ENCODE measurements around the gene C18orf54.
"Not testable (repeated sequence)": the region's sequence is repeated elsewhere in the genome, so short reads cannot be mapped to it uniquely, and the experiment has no call there.

Gene C18orf54

GRCh38 chr18:54357660-54358494 lies at the start of gene C18orf54, which contains the start of gene STARD6:
C18orf54 (plus strand) TSS chr18:54357906; CDS start chr18:54360573, 2,667 bp downstream.
STARD6 (minus strand) TSS chr18:54357858; CDS start chr18:54354573, 3,285 bp downstream.
- DNase-seq: peak; percentile 73 to 93

DNA sequence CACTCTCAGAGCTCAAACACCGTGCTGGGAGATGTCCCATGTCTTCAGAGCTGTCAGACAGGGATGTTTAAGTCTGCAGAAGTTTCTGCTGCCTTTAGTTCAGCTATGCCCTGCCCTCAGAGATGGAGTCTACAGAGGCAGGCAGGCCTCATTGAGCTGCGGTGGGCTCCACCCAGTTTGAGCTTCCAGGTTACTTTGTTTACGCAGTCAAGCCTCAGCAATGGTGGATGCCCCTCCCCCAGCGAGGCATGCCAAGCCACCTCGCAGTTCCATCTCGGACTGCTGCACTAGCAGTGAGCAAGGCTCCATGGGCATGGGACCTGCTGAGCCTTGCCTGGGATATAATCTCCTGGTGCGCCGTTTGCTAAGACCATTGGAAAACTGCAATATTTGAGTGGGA lies 48.1 kb upstream of the C18orf54 start:
- peak in 1 of 2 experiments; percentile 33 for DNase-seq

GRCh38 chr18:54316071-54316820 lies 41.5 kb upstream of the C18orf54 start:
- DNase-seq: no peak

DNA sequence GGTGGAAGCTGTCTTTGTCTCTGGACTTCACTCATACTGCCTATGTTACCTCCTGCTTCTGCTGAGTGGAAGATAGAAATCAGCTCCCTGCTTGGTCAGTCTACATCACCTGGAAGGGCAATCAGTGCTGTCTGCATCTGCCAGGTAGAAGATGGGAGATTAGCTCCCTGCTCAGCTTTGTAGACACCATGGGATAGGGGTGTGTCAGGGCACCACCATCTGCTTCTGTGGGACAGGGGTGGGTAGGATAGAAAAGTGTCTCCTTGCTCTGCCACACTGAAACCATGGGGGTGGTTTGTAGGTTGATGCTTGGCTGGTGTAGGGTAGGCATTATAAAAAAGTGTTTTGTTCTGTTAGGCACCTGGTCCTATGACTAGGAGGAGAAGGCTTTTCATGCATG lies 34.1 kb upstream of the C18orf54 start:
- no peak for DNase-seq

GRCh38 chr18:54323970-54324369 lies 33.7 kb upstream of the C18orf54 start:
- no peak for DNase-seq

DNA sequence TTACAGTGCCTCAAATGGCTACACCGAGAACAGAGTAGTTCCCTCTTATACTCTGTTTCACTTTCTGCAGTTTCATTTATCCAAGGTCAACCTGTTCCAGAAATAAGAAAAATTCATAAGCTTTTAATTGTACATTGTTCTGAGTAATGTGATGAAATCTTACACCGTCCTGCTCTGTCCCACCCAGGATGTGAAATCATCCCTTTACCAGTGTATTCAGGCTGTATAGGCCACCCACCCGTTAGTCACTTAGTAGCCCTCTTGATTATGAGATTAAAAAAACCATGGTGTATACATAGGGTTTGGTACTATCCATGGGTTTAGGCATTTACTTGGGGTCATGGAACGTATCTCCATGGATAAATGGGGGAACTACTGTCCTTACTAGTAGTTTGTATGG lies 29.9 kb upstream of the C18orf54 start:
- DNase-seq: no peak

DNA sequence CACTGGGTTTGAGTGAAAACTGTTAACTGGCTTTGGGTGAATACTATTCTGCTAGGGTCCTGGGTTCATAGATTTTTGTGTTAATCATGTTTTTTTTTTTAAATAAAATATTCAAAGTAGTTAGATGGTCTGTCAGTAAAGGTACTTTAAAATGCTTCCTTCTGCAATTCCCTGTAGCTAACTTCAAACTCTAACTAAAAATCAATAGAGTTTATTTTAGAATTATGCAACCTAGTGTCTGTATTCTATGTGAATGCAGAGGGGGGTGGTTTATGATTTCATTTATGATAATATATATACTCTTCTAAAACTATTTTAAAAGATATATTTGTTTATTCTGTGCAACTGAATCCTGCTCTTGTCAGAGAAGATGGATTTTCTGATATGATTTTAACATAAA lies 27.9 kb upstream of the C18orf54 start:
- no peak for DNase-seq

DNA sequence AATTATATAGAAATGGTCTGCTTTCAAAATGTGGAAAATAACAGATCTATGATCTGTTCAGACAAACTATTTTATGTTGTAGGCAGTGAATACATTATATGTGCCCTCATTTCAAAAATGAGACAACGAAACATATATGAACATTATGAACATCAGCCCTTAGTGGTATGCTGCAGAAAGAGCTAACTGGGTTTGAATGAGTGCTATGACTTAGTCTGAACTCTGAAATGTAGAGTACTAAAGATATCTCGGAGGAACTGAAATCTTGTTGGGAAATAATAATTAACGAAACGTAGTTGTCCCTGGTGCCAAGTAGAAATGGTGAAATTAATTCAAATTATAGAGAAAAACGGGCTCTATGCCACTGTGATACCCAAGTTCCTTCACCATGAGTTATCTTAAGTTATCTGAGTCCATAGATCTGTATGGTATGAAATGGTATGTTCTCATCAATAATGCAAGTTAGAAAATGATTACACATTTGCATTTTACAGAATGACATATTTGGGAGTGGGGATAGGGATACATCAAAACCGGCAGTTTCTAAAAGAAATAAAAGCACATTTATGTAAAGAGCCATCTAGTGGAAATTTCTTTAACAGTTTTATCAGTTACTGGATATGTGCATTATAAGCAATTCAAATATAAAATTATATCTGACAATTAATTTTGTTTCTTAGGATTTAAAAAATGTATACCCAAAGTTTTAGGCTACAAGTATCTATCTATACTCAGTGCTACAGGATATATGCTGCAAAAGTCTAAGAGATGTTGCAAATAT lies 26.7 kb upstream of the C18orf54 start:
- DNase-seq: no peak

GRCh38 chr18:54335638-54336173 lies 22.0 kb upstream of the C18orf54 start:
- DNase-seq: no peak

DNA sequence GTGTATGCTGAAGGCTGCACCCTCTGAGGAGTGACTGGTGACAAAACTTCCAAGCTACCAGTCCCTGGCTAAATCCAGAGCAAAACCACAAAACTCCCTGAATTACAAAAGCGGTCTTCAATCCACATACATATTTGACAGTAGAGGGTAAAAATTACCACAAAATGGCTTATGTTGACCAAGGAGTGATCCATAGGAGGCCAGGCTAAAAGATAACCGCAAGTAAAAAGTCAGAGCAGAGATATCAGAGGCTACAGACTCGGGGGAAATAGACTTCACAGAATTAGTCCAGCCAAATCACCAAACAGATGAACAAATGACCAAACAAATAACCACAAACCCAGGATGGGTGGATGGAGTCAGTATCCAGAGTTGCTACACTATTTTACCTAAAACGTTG lies 19.5 kb upstream of the C18orf54 start:
- no peak for DNase-seq

- no peak for DNase-seq
These were observed 6.5 kb upstream of the C18orf54 start for GRCh38 chr18:54351186-54351585.

- DNase-seq: peak in 1 of 2 experiments; percentile 73
These were observed 535 bp upstream of the C18orf54 start for GRCh38 chr18:54357082-54357659.

GRCh38 chr18:54358495-54359040 lies 862 bp downstream of the C18orf54 start:
- no peak for DNase-seq

GRCh38 chr18:54359233-54359632 lies 1.5 kb downstream of the C18orf54 start:
- no peak for DNase-seq

DNA sequence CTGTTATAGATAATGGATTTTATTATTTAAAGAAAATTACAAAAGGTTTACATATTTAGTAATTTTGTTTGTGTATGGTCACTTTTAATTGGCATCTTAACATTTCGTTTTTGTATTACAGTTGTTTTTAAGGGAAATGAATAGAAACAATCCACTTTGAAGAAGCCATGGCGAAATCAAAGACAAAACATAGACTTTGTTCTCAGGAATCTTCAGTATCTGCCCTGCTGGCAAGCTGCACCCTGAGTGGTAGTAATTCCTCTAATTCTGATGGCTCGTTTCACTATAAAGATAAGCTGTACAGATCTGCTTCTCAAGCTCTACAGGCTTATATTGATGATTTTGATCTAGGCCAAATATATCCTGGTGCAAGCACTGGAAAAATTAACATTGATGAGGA lies 2.7 kb downstream of the C18orf54 start:
- DNase-seq: no peak

- no peak for DNase-seq
These were observed 20.4 kb downstream of the C18orf54 start for GRCh38 chr18:54378057-54378456.

GRCh38 chr18:54381640-54382039 lies 23.9 kb downstream of the C18orf54 start:
- no peak for DNase-seq

GRCh38 chr18:54382076-54382475 lies 24.4 kb downstream of the C18orf54 start:
- DNase-seq: no peak

GRCh38 chr18:54382733-54383252 lies 25.1 kb downstream of the C18orf54 start:
- no peak for DNase-seq

DNA sequence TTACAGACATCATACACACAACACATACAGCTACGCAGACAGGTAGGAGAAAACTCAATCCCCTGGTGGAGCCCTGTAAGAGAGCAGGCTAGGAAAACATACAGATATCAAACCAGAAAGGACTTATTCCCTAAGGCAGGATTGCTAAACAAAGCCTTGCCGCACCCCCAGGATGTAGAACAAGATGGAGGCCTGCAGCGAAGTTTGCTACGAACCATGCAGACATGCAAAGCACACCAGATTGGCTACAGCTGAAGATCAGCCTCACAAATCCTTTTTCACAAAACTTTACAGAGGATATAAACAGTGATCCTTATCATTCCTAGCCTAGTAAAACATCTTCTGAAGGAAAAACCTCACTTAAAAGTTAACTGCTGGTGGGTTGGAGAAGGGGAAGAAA lies 28.3 kb downstream of the C18orf54 start:
- no peak for DNase-seq

DNA sequence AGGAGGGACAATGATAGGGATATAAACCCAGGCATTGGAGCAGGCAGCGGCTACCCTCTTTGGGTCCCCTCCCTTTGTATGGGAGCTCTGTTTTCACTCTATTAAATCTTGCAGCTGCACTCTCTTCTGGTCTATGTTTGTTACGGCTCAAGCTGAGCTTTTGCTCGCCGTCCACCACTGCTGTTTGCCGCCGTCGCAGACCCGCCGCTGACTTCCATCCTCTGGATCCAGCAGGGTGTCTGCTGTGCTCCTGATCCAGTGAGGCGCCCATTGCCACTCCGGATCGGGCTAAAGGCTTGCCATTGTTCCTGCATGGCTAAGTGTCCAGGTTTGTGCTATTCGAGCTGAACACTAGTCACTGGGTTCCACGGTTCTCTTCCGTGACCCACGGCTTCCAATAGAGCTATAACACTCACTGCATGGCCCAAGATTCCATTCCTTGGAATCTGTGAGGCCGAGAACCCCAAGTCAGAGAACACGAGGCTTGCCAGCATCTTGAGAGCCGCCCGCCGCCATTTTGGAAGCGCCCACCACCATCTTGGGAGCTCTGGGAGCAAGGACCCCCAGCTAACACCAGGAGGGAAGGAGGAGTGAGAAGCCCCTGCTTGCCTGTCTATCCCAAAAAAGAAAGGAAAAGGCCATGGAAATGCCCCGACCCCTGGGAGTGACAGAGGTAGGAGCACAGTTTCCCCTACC lies 29.2 kb downstream of the C18orf54 start:
- DNase-seq: not testable (repeated sequence)
